DMS79 (cell line): ENCODE results near the gene ENSA.
"Not testable (repeated sequence)": the region's sequence is repeated elsewhere in the genome, so short reads cannot be mapped to it uniquely, and the experiment has no call there.

Experiments
- DNase-seq: peaks from one replicate; lab custom pipeline; 2025; lab: John Stamatoyannopoulos, UW

The ENSA gene, protein sequence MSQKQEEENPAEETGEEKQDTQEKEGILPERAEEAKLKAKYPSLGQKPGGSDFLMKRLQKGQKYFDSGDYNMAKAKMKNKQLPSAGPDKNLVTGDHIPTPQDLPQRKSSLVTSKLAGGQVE

DNA sequence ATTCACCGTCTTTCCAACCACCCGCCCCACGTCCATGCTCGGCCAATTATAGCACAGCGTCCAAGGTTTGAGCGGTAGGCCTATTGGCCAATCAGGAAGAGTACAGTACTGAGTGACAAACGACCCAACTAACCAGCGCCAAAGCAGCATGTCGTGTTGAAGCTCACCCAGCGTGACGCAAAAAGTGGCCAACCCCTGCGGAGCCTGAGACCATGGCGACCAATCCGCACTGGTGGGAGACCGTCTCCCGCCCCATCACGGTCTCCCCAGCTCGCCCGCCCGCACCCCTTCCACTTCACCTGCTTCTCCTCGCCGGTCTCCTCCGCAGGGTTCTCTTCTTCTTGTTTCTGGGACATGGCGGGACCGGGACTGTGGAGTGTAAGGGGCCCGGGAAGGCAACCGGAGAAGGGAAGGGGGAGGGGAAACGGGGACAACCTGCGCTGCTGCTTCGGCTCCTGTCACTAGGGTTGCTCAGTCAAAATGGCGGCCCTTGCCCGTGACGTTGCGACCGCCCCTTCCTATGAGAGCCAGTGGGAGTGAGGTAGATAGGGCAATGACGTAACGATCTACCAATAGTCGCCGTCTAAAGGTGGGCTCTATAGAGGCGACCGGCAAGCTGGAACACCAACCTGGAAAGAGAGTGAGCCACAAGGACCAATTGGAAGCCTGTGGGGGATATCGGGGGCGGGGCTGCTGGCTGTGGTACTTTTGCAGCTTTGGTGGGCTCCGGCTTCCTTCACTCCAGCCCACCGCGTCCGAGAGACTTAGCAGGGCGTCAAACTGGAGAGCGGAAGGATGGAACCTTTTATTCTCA, at the start of gene ENSA:
Gene ENSA (minus strand): TSS at position 498 of the 814 bp plus-strand sequence. CDS start 142 bp downstream, at position 356.
- DNase-seq = peak; percentile 99

DNA sequence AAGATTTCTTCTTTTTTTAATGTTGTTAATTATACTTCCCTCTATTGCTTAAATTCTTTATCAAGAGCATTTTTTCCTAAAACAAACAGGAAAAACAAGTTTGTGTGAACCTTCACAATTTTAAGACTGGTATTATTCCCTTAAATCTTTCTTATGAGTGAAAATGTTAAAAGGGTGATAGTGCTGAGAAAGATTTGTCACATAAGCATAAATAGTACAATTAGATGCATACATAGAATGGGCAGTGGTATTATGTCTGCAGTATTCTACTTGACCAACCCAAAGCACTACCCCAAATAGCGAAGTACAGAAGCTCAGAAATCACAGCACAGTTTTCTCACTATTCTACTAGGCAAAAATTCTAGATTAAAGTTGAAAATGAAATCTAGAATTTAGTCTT, 49.6 kb upstream of the ENSA start:
- DNase-seq = no peak

DNA sequence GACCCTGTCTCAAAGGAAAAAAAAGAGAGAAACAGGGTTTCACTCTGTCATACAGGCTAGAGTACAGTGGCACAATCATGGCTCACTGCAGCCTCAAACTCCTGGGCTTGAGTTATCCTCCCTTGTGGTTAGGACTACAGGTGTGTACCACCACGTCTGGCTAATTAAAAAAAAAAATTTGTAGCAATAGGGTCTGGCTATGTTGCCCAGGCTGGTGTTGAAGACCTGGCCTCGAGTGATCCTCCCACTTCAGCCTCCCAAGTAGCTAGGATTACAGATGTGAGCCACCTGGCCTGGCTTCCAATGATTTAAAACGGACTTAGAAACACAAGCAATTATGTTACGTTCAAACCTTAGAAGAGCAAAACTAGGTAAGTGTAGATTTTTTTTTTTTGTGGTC, 45.5 kb upstream of the ENSA start:
- no peak for DNase-seq

DNA sequence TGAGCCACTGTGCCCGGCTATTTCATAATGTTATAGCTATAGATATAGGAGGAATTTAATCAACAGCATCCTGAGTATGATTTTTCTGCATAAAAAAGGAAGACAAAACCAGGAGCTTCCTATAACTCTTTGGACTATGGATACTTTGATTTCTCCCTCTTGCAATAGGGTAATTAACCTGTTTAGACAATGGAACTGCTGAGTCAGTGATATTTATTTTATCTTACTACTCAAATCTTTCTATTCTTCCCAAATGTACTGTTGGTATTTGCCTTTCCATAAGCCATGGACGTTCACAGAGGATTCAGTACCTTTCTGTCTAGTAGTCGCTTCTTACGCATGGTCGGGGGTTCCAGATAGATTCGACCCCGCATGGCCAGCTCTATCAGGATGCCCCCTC, 33.9 kb upstream of the ENSA start:
- no peak for DNase-seq

DNA sequence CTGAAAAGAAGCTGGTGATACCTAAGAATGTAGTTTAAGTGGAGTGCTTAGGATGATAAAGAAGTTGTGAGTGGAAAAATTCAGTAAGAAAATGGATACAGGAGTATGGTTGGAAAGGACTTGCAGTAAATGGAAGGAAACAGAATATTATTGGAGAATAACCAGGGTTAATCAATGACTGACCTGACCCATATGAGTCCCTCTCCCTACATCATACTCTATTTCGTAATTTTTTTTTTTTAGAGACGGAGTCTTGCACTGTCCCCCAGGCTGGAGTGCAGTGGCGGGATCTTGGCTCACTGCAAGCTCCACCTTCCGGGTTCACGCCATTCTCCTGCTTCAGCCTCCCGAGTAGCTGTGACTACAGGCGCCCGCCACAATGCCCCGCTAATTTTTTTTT, 33.4 kb upstream of the ENSA start:
- DNase-seq = no peak

DNA sequence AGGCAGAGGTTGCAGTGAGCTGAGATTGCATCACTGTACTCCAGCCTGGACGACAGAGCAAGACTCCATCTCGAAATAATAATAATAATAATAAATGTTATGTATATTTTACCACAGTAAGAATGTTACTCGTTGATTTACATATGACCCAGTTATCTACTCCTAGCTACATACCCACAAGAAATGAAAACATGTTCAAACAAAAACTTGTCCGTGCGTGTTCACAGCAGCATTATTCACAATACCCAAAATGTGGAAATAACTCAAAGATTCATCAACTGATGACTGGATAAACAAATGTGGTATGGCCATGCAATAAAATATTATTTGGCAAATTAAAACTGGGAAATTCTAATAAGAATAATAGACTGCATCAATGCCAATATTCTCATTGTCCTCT, 31.7 kb upstream of the ENSA start:
- DNase-seq = no peak

DNA sequence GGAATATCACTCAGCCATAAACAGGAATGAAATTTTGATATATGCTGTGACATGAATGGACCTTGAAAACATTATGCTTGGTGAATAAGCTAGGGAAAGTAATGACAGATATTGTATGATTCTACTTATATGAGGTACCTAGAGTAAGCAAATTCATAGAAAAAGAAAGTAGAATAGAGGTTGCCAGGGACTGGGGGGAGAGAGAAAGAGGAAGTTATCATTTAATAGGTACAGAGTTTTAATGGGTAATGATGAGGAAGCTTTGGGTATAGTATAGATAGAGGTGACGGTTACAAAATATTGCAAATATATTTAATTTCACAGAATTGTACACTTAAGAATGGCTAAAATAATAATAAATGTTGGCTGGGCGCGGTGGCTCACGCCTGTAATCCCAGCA, 31.2 kb upstream of the ENSA start:
- no peak for DNase-seq

DNA sequence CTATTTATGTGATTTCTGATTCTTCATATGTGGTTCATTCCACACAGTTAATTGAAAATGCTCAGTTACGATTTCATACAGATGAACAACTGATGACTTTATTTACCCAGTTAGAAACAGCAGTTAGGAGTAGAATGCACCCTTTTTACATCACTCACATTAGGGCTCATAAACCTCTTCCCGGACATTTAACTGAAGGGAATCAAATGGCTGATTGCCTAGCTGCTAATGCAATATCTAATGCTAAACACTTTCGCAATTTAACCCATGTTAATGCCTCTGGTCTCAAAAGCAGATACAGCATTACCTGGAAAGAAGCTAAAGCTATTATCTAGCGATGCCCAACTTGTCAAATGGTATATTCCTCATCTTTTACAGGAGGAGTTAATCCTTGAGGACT, 27.7 kb upstream of the ENSA start:
- not testable (repeated sequence) for DNase-seq

DNA sequence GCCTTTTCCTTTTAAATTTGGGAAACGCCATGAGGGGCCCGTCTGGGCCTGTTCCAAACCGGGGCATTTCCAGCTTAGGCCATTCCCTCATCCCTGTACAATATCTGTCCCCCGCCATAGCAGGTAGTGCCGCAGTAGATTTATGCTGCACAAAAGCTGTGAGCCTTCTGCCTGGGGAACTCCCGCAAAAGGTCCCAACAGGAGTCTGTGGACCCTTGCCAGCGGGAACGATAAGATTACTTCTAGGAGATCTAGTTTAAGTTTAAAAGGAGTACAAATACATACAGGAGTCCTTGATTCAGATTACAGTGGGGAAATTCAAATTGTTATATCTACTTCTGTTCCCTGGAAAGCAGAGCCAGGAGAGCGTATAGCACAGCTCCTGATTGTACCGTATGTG, 25.2 kb upstream of the ENSA start:
- DNase-seq = not testable (repeated sequence)

DNA sequence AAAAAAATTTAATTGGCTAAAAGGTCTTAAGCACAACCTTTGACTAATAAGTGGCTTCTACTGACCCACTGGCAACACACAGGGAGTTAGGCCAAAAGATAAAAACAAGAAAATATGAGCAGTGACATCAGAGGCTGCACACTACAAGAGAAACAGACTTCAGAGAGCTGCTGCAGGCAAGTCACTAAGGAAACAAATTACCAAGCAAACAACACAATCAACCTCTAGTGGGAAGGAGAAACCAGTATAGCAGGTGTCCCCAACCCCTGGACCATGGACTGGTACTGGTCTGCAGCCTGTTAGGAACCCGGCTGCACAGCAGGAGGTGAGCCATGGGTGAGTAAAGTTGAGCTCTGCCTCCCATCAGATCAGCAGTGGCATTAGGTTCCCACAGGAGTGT, 20.8 kb upstream of the ENSA start:
- no peak for DNase-seq

DNA sequence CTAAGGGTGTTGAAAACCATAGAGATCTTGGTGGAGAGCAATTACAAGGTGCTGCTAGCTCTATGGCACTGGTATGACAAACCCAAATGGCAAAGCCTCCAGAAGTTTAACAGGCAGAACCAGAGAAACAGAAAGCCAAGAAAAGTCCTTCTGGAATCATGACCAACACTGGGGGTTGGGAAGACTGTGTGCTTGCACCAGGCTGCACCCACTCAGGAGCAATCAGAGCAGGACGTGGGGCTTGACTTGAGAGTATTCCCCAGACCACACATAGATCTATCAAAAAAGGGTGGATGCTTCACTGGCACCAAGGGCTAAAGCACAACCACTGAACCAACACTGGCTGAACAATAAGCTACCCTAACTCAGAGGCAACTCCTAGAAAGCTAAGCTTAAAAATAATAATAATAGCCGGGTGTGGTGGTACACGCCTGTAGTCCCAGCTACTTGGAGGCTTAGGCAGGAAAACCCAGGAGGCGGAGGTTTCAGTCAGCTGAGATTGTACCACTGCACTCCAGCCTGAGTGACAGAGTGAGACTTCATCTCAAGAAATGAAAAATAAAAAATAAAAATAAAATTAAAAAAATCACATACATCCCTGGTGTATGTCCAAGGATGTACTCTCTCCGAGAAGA, 20.1 kb upstream of the ENSA start:
- DNase-seq = no peak

DNA sequence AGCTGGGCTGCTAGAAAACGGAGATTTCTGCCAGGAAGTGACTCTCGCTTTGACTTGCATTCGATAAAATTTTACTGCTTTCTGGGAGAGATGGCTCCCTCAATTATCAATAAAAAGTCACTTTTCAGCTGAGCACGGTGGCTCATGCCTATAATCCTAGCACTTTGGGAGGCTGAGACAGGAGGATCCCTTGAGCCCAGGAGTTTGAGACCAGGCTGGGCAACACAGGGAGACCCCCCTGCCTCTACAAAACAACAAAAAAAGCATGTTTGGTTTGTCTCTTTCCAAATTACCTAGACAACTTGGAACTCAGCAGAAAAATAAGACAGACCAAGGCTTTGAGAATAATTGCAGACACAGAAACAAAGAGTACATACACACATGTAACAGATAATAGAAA, 12.9 kb upstream of the ENSA start:
- no peak for DNase-seq

DNA sequence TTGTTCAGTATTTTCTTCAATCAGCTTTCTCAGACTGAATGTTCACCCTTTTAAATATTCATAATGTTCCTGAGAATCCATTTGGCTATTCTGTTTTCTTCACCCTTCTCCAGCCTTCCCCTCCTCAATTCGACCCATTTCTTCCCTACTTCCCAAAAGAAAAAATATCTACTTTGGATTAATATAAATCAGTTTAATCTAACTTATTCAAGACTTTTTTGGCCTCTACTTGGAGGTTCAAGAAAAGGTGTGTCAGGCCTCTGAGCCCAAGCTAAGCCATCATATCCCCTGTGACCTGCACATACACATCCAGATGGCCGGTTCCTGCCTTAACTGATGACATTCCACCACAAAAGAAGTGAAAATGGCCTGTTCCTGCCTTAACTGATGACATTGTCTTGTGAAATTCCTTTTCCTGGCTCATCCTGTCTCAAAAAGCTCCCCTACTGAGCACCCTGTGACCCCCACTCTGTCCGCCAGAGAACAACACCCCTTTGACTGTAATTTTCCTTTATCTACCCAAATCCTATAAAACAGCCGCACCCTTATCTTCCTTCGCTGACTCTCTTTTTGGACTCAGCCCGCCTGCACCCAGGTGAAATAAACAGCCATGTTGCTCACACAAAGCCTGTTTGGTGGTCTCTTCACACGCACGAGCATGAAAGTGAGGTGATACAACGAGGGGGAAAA, 11.9 kb upstream of the ENSA start:
- not testable (repeated sequence) for DNase-seq

DNA sequence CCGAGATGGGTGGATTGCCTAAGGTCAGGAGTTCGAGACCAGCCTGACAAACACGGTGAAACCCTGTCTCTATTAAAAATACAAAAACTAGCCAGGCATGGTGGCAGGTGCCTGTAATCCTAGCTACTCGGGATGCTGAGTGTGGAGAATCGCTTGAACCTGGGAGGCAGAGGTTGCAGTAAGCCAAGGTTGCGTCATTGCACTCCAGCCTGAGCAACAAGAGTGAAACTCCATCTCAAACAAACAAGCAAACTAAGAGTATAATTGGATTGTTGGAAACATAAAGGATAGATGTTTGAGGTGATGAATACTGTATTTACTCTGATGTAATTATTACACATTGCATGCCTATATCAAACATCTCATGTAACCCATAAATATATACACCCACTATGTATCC, 9.0 kb upstream of the ENSA start:
- not testable (repeated sequence) for DNase-seq

DNA sequence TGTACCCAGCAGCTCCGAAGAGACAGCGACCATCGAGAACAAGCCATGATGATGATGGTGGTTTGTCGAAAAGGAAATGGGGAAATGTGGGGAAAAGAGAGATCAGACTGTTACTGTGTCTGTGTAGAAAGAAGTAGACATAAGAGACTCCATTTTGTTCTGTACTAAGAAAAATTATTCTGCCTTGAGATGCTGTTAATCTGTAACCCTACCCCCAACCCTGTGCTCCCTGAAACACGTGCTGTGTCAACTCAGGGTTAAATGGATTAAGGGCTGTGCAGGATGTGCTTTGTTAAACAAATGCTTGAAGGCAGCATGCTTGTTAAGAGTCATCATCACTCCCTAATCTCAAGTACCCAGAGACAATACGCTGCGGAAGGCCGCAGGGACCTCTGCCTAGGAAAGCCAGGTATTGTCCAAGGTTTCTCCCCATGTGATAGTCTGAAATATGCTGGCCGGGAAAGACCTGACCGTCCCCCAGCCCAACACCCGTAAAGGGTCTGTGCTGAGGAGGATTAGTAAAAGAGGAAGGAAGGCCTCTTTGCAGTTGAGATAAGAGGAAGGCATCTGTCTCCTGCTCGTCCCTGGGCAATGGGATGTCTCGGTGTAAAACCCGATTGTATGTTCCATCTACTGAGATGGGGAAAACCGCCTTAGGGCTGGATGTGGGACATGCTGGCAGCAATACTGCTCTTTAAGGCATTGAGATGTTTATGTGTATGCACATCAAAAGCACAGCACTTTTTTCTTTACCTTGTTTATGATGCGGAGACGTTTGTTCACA, 5.6 kb upstream of the ENSA start:
- DNase-seq = not testable (repeated sequence)

DNA sequence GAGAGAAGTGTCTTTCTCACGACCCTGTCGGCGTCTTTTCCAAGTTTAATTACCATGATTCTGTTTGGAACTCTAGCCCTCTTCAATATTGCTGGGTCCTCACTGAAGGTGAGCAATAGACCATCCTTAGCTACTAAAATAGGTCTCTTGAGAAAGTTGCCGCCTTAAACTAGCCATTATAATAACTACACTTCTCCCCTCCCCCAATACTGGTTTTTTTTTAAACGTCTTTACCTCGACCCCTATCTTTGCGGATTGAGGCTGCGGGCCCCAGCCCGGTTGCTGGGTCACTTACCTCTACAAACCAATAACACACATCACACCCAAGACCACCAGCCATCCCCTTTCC, 672 bp downstream of the ENSA start:
- no peak for DNase-seq

DNA sequence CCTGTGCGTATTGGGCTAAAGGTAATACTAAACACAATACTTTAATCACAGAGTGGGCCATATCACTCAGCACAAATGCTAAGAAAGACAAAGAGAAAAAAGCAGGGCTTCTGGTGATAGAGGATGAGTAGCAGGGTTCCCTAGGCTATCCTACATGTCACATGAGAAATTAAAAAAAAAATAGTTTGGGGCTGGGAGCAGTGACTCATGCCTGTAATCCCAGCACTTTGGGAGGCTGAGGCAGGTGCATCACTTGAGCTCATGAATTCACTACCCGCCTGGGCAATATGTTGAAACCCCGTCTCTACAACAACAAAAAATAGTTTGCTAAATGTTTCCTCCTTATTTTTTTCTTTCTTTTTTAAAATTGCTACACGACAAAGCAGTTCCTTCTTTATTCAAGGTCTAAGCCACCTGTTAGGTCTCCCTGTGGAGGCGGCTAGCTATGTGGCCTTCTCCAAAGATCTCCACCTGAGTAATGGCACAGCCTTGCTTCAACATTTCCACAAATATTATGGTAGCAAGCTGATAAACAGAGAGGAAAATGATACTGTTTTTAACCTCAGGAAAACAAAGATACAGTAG, 1.5 kb downstream of the ENSA start:
- DNase-seq = no peak

DNA sequence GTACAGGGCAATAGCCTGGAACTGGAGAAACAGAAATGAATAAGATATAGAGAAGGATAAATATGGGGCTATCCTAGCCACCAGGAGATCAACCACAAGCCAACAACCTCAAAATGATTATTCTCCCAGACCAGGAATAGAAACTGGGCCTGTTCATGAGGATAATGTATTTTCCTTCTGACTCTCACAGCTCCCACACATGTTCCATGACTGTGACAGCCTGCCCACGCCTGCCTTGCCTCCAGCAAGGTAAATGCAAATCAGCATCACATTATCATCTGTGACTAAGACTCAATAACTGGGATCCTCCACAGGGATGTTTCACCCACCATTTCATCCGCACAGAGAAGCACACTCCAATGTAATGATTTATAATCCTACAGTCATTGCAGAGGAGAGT, 3.3 kb downstream of the ENSA start:
- DNase-seq = no peak

DNA sequence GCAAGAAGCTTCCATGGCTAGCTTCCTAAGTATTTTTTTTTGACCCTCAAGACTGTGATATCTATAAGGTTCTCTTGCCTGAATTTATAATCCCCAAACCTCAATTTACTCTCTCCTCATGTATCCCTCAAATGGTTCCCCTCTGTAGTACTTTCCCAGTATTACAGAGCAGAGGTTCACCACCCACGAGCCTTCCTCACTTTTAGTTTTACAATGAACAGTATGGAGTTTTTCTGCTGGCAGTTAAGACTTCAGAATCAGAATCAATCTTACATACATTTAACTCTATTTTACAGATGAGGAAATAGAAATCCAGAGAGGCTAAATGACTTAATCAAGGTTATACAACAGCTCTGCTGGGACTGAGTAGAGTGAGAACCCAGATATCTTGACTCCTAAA, 4.9 kb downstream of the ENSA start:
- DNase-seq = not testable (repeated sequence)

DNA sequence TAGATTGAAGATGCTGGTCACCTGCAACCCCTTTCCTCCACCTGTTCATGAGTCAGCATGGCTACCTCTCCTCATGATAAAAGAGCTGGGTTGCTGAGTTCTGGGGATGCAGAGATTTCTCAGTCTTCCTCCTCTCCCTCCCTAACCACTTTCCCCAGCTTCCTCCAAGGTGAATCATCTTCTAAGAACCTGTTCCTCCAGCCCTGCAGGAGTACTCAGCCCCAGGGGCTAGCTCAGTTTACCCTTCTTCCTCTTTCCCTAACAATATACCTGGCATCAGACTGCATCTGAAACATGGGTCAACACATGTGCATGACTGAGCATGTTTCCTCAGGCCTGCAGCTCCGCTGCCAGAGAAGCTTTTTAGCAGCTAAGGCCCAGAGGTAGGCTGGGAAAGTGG, 5.3 kb downstream of the ENSA start:
- DNase-seq = not testable (repeated sequence)

DNA sequence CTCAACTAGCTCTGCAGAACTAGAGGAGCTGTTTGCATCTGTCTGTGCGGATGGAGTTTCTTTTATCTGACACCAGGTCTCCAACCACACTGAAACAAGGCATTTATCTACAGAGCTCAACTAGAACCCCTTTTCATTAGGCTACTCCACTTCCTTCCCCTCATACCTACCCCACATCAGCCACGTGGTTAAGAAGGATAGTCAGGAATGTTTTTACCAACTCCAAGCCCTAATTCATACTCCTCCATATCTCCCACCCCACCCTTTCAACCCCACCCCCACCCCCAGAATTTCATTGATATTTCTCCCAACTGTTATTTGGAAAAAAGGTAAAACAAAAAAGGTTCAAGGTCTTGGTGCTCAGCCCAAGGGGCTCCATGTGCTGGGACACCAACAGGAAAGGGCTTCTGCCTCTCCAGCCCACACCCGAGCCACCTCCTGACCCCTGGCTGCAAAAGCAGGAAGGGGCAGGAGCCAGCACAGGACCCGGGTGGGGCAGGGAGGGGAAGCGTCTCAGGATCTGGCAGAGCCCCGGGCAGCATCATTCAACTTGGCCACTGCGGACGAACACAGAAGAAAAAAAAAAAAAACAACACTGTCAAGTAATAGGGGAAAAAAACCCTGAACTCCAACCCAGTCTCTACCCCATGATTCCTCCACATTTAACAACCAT, 7.0 kb downstream of the ENSA start:
- no peak for DNase-seq
